ENCODE measurements around the gene KLK13.

DNA sequence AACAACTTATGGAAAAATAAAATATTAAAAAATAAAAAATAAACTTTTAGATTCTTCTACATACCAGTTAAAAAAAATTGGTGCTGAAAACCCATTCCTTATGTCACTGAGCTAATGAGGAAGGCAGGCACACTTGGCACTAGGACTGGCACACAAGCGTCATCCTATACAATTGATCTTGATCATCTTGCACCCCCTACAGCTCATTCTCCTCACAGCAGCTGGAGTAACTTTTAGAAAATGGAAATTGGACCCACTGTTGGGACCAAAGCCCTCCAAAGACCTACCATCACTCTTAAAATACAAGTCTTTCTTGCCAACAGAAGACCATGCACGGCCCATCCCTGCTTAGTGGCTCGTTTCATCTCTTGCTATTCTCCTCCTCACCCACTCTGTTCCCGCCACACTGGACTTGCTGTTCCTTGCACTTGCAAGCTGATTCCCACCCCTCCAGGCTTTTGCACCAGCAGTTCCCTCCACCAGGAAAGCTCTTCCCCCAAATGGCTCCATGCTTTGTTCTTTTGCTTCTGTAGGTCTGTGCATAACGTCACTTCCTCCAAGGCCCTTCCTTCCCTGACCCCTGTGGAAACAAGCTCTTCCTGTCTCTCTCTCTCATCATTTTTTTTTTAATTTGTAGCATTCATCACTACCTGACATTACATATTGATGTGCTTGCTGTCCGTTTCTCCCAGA is 31.7 kb upstream of the KLK13 start:
- TF ChIP-seq, protein P1, sequence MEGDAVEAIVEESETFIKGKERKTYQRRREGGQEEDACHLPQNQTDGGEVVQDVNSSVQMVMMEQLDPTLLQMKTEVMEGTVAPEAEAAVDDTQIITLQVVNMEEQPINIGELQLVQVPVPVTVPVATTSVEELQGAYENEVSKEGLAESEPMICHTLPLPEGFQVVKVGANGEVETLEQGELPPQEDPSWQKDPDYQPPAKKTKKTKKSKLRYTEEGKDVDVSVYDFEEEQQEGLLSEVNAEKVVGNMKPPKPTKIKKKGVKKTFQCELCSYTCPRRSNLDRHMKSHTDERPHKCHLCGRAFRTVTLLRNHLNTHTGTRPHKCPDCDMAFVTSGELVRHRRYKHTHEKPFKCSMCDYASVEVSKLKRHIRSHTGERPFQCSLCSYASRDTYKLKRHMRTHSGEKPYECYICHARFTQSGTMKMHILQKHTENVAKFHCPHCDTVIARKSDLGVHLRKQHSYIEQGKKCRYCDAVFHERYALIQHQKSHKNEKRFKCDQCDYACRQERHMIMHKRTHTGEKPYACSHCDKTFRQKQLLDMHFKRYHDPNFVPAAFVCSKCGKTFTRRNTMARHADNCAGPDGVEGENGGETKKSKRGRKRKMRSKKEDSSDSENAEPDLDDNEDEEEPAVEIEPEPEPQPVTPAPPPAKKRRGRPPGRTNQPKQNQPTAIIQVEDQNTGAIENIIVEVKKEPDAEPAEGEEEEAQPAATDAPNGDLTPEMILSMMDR (IDR thresholded peaks at IDR 0.05), result no peak
- TF ChIP-seq POLR2A (IDR thresholded peaks at IDR 0.05), result no peak
